ENCODE measurements around the gene OR52I2. TPM values are rescaled to one million over a fixed set of nuclear protein-coding genes. Genes with fewer than 3 reads are reported as not detected.

Gene OR52I2
- total RNA-seq, 1 donor from 2014 or later = not detected

DNA sequence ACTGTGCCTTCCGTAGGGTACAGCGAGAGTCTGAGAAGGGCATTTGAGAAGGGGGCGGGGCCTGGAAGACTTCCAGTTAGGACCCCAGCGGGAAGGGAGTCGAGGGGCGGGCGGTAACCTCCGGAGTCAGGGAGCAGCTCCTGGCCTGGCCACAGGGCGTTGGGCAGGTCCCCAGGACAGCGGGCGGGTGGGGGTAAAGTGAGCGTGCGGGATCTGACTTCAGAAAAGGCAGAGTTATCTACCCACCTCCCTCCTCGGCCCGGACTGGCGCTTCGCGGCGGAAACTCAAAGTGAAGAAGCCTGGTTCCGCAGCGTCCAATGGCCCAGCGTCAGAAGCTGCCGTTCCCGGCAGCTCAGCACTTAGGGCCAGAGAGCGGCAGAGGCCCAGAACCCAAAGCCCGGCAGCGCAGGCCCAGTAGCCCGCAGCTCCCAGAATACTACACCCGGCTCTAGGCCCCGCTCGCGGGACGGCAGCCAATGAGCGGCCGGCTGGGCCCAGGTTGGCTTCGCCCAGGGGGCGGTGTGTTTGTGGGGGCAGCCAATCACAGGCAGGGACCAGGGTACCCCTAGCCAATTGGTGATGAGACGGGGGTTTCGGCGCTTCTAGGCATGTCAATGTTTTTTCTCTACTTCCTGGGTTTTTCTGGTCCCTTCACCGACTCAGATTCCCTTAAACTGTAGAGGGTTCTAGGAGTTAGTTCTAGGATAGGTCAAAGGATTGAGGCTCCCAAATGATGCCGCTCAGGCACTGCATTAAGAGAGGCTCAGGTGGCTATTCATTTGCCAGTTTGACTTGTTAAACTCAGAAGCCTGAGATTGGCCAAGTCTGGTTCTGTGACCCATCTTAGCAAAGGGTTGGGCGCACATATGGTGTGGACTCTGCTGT is 26.5 kb downstream of the OR52I2 start, which contains the start of gene TRIM68:
TRIM68 (minus strand) TSS at position 451 of the 886 bp plus-strand sequence. CDS start 2,727 bp downstream, outside the sequence.
- DNase-seq (ENCODE audit: low spot score) = peak; percentile 96

DNA sequence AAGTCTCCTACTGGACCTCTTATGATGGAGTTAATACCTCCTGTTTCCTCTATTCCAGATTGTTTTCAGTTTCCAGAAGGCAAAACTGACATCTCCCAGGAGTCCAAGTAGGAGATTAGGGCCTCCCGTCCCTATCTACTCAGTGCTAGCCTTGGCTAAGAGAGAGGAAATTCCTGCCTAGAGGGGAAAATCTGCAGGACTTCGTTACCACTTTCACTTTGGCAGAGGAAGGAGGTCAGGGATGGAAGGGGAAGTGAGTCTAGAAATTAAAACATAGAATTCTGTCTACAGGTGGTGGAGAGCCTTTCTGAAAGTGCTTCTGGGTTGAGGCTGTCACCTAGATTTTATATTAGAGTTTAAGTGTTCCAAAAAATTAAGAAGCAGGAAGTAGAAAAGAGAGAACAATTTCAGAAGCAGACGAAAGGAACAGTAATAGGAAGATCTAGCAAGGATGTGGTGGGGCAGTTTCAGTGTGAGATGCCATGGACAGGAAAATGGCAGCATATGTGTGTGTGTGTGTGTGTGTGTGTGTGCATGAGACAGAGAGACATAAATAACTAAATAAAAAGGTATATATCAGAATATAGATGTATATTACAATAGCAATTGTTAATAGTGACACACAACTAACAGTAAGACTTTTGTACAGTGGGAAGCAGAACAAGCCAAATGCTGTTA is 28.9 kb downstream of the OR52I2 start:
- no peak for DNase-seq (ENCODE audit: low spot score)

DNA sequence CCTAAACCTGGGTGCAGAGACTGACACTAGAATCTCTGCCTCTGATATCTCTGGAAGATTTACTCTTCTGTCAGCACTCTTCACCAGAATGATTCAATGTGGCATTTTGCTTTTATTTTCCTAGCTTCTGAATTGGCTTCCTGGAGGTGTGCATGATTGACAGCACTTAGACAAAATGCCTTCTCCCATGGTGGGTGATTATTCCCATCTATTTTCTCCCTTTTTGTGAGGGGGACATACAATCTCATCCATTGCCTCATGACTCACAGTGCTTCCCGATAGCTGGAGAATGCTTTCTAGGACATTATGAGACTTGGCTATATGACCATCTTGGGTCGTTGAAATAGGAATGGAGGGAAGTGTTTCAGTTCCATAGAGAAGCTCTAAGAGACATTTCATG is 30.4 kb downstream of the OR52I2 start:
- no peak for DNase-seq (ENCODE audit: low spot score)

DNA sequence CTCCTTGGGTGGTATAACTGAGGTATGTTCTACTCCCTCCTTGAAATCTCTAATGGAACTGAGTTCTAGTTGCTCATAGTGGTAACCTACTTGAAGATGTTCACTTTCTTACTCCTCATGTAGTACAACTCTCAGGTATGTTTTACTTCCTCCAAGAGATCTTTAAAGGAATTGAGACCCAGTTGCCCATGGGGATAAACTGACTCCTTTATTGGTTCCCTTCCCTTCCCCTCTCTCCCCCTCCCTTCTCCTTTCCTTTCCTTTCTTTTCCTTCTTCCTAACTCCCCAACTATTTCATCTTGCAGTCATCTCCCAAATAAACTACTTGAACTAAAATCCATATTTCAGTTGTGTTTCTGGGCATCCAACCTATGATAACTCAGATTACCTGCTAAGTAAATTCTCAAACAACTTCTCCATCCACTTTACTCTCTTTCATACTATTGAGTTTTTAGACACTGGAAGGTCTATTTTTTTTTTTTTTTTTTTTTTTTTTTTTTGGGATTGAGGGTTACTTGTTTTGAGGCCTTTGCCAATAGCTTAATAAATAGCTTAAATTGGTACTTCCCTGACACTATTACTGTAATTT is 34.4 kb downstream of the OR52I2 start:
- DNase-seq (ENCODE audit: low spot score) = no peak

DNA sequence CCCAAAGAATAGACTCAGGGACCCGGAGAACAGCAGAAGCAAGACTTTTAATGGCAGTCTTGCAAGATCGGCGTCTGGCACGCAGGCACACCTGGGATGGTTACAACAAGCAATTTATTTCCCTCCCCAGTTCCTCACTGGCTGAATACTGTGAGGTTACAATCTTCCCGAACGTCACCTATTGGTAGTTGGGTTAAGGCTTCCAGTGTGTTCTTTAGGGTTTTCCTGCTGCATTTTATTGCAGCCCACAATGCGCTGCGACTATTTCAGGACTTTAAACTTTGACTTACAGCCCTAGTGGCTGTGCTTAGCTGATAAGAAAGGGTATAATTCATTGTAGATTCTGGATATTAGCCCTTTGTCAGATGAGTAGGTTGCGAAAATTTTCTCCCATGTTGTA is 38.0 kb downstream of the OR52I2 start:
- no peak for DNase-seq (ENCODE audit: low spot score)

DNA sequence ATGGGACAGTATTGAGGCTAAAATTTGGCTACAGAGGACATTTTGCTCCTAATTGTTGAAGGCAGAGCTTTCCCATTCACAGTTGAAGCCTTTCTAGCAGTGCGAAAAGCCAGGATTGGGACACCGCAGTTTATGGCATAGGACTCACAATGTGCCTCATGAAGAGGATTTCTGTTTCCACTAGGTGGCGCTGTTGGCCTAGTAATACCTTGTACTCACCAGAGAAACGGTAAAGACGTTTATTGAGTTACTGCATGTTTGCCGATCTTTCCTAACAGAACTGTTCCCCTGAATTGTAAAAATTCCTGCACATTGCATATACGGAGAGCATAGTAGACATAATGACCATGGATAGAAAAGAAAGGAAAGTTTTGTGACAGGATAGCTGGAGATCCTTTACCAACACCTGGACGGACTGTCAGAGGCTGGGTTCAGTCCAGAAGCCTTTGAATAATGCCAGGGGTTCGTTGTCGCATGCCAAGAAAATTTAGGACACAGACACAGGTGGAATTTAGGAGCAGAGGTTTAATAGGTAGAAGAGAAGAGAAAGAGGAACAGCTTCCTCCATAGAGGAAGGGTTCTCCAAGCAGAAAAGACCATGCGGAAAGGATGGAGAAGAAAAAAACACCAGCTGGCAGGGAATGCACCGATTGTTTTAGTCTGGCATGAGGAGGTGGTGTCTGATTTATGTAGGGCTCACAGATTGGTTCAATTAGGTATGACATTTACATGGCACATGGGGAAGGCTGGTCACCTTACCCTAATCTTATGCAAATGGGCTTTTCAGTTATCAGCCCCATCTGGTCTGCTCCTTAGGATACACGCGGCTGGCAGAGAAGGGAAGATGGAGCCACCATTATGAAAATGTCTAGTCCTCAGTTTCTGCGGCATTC is 44.9 kb downstream of the OR52I2 start:
- peak; percentile 39 for DNase-seq (ENCODE audit: low spot score)

DNA sequence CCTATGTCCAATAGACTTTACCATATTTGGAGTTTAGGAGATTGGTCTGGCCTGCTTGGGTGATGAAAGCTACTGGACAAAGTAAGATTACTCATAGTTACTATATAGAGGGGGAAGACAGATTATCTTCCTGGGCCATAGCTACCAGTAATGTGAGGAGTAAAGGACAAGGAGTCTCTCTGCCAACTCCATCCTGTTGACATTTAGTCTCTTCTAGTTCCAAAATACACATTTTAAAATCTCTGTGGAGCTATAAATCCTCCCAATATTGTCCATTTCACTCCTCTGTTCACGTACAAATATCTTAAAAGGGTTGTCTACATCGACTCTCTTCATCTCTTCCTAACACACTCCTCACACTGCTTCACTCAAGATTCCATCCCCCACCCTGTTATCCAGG is 54.6 kb downstream of the OR52I2 start:
- DNase-seq (ENCODE audit: low spot score) = no peak

DNA sequence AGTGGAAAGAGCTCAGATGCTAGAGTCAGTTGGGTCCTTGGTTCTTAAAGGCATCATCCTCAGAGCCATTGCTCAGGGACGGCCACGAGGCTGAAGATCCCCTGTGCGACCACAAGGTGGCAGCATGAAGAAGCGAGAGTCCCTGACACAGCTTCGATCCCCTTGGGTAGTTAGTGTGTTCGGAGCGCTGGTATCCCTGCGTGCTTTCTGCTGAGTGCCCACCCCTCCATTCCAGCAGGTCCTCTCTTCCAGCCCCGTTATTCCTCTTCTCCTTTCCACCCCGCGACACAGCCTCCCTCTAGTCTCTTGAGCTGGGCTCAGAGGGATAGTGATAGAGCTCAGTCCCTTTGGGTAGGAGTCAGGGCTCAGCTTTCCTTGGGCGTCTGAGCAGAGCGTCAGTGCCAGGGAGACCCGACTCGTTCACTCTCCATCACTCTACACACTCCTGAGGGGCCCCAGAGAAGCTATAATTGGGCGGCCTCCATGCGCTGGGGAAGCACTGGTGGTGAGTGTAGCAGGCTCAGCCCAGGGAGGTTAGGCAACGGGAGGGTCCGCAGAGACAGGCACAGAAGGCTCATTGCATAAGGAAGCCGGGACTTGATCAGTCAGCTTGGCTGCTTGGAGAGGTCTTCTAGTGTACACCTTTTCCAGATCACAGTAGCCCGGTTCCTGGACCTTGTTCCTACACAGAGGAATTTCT is 55.6 kb downstream of the OR52I2 start, which contains the start of gene OR51D1:
OR51D1 (plus strand) TSS at position 516 of the 700 bp plus-strand sequence. CDS start 2,314 bp downstream, outside the sequence.
- DNase-seq (ENCODE audit: low spot score) = peak; percentile 68

DNA sequence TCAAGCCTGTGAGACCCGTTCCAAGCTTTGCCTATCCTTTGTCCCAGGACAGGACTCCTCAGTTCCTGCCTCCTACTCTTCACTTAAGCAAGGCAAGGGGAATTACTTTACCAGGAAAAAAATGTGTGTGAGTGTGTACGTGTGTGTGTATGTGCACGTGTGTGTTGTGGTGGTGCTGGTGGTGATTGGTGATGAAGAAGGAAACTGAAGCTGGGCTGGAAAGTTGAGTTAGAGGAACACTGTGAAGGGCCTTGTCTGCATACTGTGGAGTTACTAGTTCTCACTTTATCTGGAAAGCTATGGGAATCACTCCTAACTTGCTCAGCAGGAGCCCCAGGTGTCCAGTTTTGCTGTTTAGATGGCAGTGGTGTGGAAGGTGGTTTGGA is 56.1 kb downstream of the OR52I2 start:
- DNase-seq (ENCODE audit: low spot score) = no peak

DNA sequence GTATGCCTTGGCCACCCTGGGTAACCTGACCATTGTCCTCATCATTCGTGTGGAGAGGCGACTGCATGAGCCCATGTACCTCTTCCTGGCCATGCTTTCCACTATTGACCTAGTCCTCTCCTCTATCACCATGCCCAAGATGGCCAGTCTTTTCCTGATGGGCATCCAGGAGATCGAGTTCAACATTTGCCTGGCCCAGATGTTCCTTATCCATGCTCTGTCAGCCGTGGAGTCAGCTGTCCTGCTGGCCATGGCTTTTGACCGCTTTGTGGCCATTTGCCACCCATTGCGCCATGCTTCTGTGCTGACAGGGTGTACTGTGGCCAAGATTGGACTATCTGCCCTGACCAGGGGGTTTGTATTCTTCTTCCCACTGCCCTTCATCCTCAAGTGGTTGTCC is 58.4 kb downstream of the OR52I2 start:
- DNase-seq (ENCODE audit: low spot score) = no peak

DNA sequence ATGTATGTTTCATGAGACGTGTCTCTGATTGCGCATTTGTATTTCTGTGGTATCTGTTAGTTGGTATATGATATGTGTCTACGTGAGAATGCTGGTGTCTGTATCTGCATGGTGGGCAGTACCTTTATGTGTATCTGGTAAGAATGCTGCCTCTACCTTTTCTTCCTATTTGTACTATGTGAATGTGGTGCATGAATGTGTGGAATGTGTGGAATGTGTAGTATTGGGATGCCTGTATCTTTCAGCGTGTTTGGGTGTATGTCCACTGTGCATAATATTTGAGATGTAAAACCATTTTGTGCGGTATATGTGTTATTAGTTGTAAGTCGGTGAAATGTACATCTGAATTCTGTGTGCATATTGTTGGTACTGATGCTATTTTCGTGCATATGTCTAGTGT is 60.0 kb downstream of the OR52I2 start:
- no peak for DNase-seq (ENCODE audit: low spot score)

DNA sequence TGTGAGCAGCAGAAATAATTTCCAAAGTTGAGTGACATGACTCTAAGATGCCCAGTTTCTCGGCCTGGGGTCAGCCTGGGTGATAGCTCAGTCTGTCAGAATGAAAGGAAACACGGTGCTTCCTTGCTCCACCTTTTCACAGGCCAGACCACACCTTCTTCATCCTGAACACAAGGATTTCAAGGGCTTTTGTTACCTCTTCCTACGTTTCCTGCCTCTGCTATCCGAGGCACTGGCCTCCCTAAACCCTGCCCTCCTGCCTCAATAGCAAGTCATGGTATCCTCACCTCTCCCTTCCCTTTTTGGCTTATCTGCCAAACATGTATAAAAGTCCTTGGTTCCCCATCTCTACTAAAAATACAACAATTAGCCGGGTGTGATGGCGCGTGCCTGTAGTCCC is 60.5 kb downstream of the OR52I2 start:
- no peak for DNase-seq (ENCODE audit: low spot score)

Other genes starting within 250 kb of the OR52I2 start
- gene OR52B4, start 213.4 kb upstream of the OR52I2 start, total RNA-seq = not detected
- 21.7 TPM for gene TRIM21, start 188.0 kb upstream of the OR52I2 start, total RNA-seq
- not detected for gene OR52K2, start 132.4 kb upstream of the OR52I2 start, total RNA-seq
- gene OR52K1, start 99.1 kb upstream of the OR52I2 start, total RNA-seq = 0.06 TPM
- not detected for gene OR52M1, start 36.6 kb upstream of the OR52I2 start, total RNA-seq
- not detected for gene OR52I1, start 12.3 kb downstream of the OR52I2 start, total RNA-seq
- 24.6 TPM for gene TRIM68, start 26.5 kb downstream of the OR52I2 start, total RNA-seq
- gene OR51D1, start 55.7 kb downstream of the OR52I2 start, total RNA-seq = not detected
- 0.37 TPM for gene OR51E1, start 62.2 kb downstream of the OR52I2 start, total RNA-seq
- 0.63 TPM for gene OR51E2, start 116.1 kb downstream of the OR52I2 start, total RNA-seq
- not detected for gene MMP26, start 123.0 kb downstream of the OR52I2 start, total RNA-seq
- gene OR51F1, start 188.2 kb downstream of the OR52I2 start, total RNA-seq = not detected
- gene OR52R1, start 222.6 kb downstream of the OR52I2 start, total RNA-seq = not detected
- gene OR51F2, start 239.6 kb downstream of the OR52I2 start, total RNA-seq = not detected